ENCODE results near the gene SLC44A1. TPM values are rescaled to one million over a fixed set of nuclear protein-coding genes. Genes with fewer than 3 reads are reported as not detected.

The SLC44A1 gene
- total and polyA plus RNA-seq, 10 of the 15 experiments (the other 5 are each of a cell fraction or from before 2014, with no cell fraction given), result 2.4 to 21.2 (median 12.4) TPM

DNA sequence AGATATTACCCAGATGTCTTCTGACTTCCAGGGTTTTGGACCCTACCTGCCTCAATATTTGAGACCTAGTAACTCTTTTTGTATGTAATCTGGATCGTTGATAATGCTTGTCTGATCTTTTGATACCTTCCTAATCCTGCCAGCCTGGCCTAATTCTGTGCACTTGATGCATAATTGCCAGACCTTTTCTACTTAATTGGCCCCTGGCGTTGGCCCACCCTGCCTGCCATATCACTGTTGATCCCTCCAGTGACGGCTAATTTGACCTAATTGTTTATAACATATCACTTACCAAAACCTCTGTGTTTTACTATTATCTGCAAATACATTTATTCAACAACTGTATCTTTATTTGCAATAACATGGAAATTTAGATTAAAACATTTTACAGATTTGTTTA, 49.0 kb downstream of the SLC44A1 start:
- Histone ChIP-seq H3K9ac (ENCODE audit: control insufficient read depth, insufficient read depth, low read length) (no peak overlapping the region), H3K79me2 (ENCODE audit: control insufficient read depth, insufficient read depth, low read length) (no peaks in the 10 kb centered on the region), H3K27ac (ENCODE audit: control insufficient read depth, insufficient read depth) (no peak overlapping the region), H3K27me3 (replicated peaks in 1 of 2; ENCODE audit: control insufficient read depth in 2 of 2, insufficient read depth in 2 of 2, low read length in 1 of 2) (no peaks in the 10 kb centered on the region), H4K20me1 (ENCODE audit: control insufficient read depth, insufficient read depth) (no peaks in the 10 kb centered on the region), H3K4me3 (no peak overlapping the region), H3K9me3 (replicated peaks; ENCODE audit: control insufficient read depth, insufficient read depth, low read length) (no peaks in the 10 kb centered on the region), H3K4me1 (ENCODE audit: control insufficient read depth, insufficient read depth, low read length) (no peaks in the 10 kb centered on the region), H2AFZ (ENCODE audit: control insufficient read depth, low read depth, low read length) (no peak overlapping the region), H3K4me2 (ENCODE audit: control insufficient read depth, insufficient read depth) (no peak overlapping the region), H3K36me3 (ENCODE audit: control insufficient read depth in 2 of 2, insufficient read depth in 2 of 2, low read length in 1 of 2) (no peaks in the 10 kb centered on the region)
- DNase-seq (ENCODE audit: low read depth, low spot score) (no peak), ATAC-seq (no peak), FAIRE-seq (no peak)
- CTCF ChIA-PET, result no interaction called here
- SMC1A ChIA-PET (ENCODE audit: uncharacterized antibody, unreplicated experiment), result no interaction called here
- BruUV-seq (replicated peaks), result no TSS peak
- 65% methylated on average over 3 of the region's 3 CpGs for WGBS (ENCODE audit: insufficient coverage, insufficient replicate concordance, low lambda C conversion rate, missing lambda C conversion rate)
- intact Hi-C loops (cut with micrococcal nuclease; ENCODE audit: unreplicated experiment) (no loop called here), in situ Hi-C loops (cut with MboI) (no loop called here)
- no peak for TF ChIP-seq CHD2 (IDR thresholded peaks at IDR 0.05; ENCODE audit: borderline replicate concordance, low read depth, low read length)
- TF ChIP-seq, protein P1, sequence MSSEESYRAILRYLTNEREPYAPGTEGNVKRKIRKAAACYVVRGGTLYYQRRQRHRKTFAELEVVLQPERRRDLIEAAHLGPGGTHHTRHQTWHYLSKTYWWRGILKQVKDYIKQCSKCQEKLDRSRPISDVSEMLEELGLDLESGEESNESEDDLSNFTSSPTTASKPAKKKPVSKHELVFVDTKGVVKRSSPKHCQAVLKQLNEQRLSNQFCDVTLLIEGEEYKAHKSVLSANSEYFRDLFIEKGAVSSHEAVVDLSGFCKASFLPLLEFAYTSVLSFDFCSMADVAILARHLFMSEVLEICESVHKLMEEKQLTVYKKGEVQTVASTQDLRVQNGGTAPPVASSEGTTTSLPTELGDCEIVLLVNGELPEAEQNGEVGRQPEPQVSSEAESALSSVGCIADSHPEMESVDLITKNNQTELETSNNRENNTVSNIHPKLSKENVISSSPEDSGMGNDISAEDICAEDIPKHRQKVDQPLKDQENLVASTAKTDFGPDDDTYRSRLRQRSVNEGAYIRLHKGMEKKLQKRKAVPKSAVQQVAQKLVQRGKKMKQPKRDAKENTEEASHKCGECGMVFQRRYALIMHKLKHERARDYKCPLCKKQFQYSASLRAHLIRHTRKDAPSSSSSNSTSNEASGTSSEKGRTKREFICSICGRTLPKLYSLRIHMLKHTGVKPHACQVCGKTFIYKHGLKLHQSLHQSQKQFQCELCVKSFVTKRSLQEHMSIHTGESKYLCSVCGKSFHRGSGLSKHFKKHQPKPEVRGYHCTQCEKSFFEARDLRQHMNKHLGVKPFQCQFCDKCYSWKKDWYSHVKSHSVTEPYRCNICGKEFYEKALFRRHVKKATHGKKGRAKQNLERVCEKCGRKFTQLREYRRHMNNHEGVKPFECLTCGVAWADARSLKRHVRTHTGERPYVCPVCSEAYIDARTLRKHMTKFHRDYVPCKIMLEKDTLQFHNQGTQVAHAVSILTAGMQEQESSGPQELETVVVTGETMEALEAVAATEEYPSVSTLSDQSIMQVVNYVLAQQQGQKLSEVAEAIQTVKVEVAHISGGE (CRISPR knock-in tag; IDR thresholded peaks at IDR 0.05), result no peak
- POLR2A ChIA-PET, result no interaction called here
- RAD21 ChIA-PET (ENCODE audit: unreplicated experiment), result interaction anchor here (2.2 kb wide), 1 partner anchor 15 kb away, joined by 7 read pairs; no protein-coding TSS in a partner anchor

GRCh38 chr9:105295201-105295550, 50.7 kb downstream of the SLC44A1 start:
- Histone ChIP-seq H3K4me1 (ENCODE audit: control insufficient read depth, insufficient read depth, low read length) (no peaks in the 10 kb centered on the region), H3K27ac (ENCODE audit: control insufficient read depth, insufficient read depth) (no peak overlapping the region), H3K27me3 (replicated peaks in 1 of 2; ENCODE audit: control insufficient read depth in 2 of 2, insufficient read depth in 2 of 2, low read length in 1 of 2) (no peaks in the 10 kb centered on the region), H3K79me2 (ENCODE audit: control insufficient read depth, insufficient read depth, low read length) (no peaks in the 10 kb centered on the region), H3K9ac (ENCODE audit: control insufficient read depth, insufficient read depth, low read length) (no peak overlapping the region), H2AFZ (ENCODE audit: control insufficient read depth, low read depth, low read length) (no peak overlapping the region), H3K4me3 (no peak overlapping the region), H4K20me1 (ENCODE audit: control insufficient read depth, insufficient read depth) (no peaks in the 10 kb centered on the region), H3K36me3 (ENCODE audit: control insufficient read depth in 2 of 2, insufficient read depth in 2 of 2, low read length in 1 of 2) (no peaks in the 10 kb centered on the region), H3K9me3 (replicated peaks; ENCODE audit: control insufficient read depth, insufficient read depth, low read length) (no peaks in the 10 kb centered on the region), H3K4me2 (ENCODE audit: control insufficient read depth, insufficient read depth) (no peak overlapping the region)
- ChIA-PET CTCF (no interaction called here), POLR2A (no interaction called here), SMC1A (ENCODE audit: uncharacterized antibody, unreplicated experiment) (no interaction called here), RAD21 (ENCODE audit: unreplicated experiment) (no interaction called here)
- 95% methylated on average over 2 of the region's 2 CpGs for WGBS (ENCODE audit: insufficient coverage, insufficient replicate concordance, low lambda C conversion rate, missing lambda C conversion rate)
- intact Hi-C loops (cut with micrococcal nuclease; ENCODE audit: unreplicated experiment) (no loop called here), in situ Hi-C loops (cut with MboI) (no loop called here)
- DNase-seq (ENCODE audit: low read depth, low spot score), result no peak
- no peak for FAIRE-seq
- no peak for ATAC-seq
- no TSS peak for BruUV-seq (replicated peaks)
- no peak for TF ChIP-seq ZNF622 (IDR thresholded peaks at IDR 0.05)
- no peak for TF ChIP-seq FOXM1 (IDR thresholded peaks at IDR 0.05; ENCODE audit: low read depth, low read length)
- TF ChIP-seq ZNF384 (IDR thresholded peaks at IDR 0.05; ENCODE audit: borderline replicate concordance, low read depth, low read length), result no peak
- no peak for TF ChIP-seq CREM (IDR thresholded peaks at IDR 0.05; ENCODE audit: low read depth)
- no peak for TF ChIP-seq USF2 (IDR thresholded peaks at IDR 0.05; ENCODE audit: borderline replicate concordance, low read depth, low read length)
- TF ChIP-seq EZH2 (IDR thresholded peaks at IDR 0.05; ENCODE audit: borderline replicate concordance, control insufficient read depth, low read depth, low read length), result no peak
- no peak for TF ChIP-seq YBX1 (IDR thresholded peaks at IDR 0.05)
- TF ChIP-seq ZNF217 (IDR thresholded peaks at IDR 0.05), result no peak
- no peak for TF ChIP-seq HDAC6 (IDR thresholded peaks at IDR 0.05; ENCODE audit: unreplicated experiment)
- no peak for TF ChIP-seq CEBPB (IDR thresholded peaks at IDR 0.05; ENCODE audit: borderline replicate concordance in 1 of 2, low read depth in 2 of 2, low read length in 2 of 2)

Measured in GM12878 (cell line).